Measurements from ENCODE around the gene ZHX3. TPM values are rescaled to one million over a fixed set of nuclear protein-coding genes. Genes with fewer than 3 reads are reported as not detected.
A peak's percentile ranks its signal among the peaks of the same experiment; 100 is the strongest.

The ZHX3 gene
- total RNA-seq, 1 donor from 2014 or later = 34.5 TPM

DNA sequence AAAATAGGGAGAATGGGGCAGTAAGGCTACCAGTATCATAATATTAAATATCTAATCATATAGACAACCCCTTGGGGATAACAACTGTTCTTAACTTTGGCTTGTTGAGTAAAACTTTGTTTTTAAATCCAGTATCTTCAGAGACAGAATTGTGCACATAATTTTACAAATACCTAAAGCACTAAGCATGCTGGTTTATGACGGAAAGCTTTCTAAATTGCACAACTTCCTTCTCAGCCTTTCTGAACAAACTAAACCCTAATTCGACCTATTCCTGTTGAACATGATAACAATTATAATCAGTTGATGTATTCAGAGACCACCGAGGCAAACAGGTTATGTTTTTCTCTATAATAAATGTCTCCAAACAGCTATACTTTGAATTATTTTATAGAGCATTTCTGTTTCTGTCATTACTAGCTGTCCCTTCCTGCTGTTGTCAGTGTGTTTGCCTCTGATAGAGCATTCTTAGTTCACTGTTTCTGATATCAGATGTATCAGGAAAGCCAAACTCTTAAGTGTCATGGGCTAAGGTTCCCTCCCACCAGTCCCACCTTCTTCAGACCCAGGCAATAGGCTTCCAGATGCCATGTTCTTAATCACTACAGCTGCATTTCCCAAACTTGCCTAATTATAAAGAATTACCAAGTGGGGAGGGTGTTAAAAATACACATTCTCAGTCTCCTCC lies 8.7 kb downstream of the ZHX3 start:
- TF ChIP-seq, protein P1, sequence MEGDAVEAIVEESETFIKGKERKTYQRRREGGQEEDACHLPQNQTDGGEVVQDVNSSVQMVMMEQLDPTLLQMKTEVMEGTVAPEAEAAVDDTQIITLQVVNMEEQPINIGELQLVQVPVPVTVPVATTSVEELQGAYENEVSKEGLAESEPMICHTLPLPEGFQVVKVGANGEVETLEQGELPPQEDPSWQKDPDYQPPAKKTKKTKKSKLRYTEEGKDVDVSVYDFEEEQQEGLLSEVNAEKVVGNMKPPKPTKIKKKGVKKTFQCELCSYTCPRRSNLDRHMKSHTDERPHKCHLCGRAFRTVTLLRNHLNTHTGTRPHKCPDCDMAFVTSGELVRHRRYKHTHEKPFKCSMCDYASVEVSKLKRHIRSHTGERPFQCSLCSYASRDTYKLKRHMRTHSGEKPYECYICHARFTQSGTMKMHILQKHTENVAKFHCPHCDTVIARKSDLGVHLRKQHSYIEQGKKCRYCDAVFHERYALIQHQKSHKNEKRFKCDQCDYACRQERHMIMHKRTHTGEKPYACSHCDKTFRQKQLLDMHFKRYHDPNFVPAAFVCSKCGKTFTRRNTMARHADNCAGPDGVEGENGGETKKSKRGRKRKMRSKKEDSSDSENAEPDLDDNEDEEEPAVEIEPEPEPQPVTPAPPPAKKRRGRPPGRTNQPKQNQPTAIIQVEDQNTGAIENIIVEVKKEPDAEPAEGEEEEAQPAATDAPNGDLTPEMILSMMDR (IDR thresholded peaks at IDR 0.05) = no peak
- Histone ChIP-seq H3K4me1 (peaks cover 26% of the 10 kb centered on the region), H3K36me3 (no peaks in the 10 kb centered on the region), H3K27me3 (ENCODE audit: low read depth) (no peaks in the 10 kb centered on the region), H3K4me3 (no peak overlapping the region), H3K9me3 (no peaks in the 10 kb centered on the region), H3K27ac (peak overlapping the region; percentile 78)
- ATAC-seq = peak; percentile 37 to 55
- intact Hi-C loops (cut with DNase I) = no loop called here
- DNase-seq = no peak

DNA sequence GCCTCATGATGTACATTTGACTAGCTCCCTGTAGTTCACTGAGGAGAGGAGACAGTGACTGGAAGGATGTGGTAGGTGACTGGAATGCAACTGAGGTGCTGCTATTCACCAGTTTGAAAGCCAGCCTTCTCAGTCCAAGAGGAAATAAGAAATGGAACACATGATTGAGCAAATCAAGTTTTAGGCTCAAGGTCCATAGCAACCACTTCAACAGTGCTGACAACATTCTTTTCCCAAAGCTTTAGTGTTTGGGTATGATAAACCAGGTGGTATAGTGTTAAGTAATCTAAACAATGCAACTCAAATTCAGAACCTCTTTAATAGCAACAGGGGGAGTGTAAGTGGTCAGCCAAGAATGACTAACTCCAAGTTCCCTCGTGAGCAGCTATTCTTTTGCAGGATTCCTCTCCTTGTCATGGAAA lies 9.2 kb downstream of the ZHX3 start:
- H3K27me3 ChIP-seq (ENCODE audit: low read depth) = no peaks in the 10 kb centered on the region
- no peaks in the 10 kb centered on the region for H3K36me3 ChIP-seq
- peak; percentile 89 to 95 for ATAC-seq
- H3K27ac ChIP-seq = peak overlapping the region; percentile 78
- H3K4me1 ChIP-seq = peaks cover 26% of the 10 kb centered on the region
- intact Hi-C loops (cut with DNase I) = no loop called here
- TF ChIP-seq, protein P1 (IDR thresholded peaks at IDR 0.05) = no peak
- no peak overlapping the region for H3K4me3 ChIP-seq
- DNase-seq = no peak
- H3K9me3 ChIP-seq = no peaks in the 10 kb centered on the region

DNA sequence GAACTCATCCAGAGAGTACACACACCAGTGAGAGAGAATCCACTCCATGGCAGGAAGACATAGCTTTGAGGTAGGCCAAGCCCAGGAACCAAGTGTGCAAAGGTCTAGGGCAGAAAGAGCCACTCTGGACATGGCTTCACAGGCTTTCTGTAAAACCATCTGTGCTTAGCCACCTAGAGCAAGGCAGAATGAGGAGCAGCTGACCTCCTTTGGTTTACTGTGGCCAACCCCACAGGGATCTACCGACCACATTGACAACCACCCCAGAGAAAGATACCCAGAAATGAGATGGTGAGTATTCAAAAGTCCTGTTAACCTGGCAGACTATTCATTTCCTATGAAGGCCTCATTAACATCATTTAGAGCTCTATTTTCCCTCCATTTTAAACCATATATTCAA lies 10.5 kb downstream of the ZHX3 start:
- no peaks in the 10 kb centered on the region for H3K27me3 ChIP-seq (ENCODE audit: low read depth)
- intact Hi-C loops (cut with DNase I) = no loop called here
- no peak for DNase-seq
- no peaks in the 10 kb centered on the region for H3K36me3 ChIP-seq
- no peak overlapping the region for H3K27ac ChIP-seq
- TF ChIP-seq, protein P1 (IDR thresholded peaks at IDR 0.05) = no peak
- H3K4me3 ChIP-seq = no peak overlapping the region
- H3K9me3 ChIP-seq = no peaks in the 10 kb centered on the region
- ATAC-seq = no peak
- H3K4me1 ChIP-seq = peaks cover 26% of the 10 kb centered on the region

DNA sequence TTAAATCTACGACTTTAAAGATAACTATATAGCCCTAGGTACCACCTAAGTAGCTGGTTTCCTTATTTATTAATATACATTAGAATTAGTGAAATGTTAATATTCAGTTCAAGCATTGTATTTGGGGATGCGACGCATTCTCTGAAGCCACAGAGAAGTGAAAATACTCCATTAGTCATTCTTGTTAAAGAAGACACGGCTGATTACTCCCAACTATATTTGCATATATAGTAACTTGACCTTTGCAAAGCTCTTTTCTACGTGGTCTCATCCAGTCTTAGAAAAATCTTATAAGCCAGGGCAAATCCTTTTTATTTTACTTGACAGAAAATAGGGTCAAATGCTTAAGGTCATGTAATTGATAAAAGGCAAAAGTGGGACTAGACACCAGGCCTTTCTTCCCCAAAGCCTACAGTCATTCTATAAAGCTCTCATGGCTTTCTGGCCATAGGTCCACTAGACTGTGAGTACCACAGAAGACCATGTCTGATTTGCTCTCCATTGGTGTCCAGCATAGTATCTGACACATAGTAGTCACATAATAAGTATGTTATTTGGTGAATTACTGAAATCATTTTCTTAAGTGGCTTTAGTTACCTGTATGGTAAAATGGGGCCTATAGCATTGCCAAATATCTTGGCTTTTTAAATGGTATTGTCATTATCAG lies 11.3 kb downstream of the ZHX3 start:
- Histone ChIP-seq H3K4me3 (no peak overlapping the region), H3K36me3 (no peaks in the 10 kb centered on the region), H3K4me1 (peaks cover 26% of the 10 kb centered on the region), H3K27me3 (ENCODE audit: low read depth) (no peaks in the 10 kb centered on the region), H3K27ac (no peak overlapping the region), H3K9me3 (no peaks in the 10 kb centered on the region)
- TF ChIP-seq, protein P1 (IDR thresholded peaks at IDR 0.05) = no peak
- ATAC-seq (no peak), DNase-seq (no peak)
- intact Hi-C loops (cut with DNase I) = no loop called here

DNA sequence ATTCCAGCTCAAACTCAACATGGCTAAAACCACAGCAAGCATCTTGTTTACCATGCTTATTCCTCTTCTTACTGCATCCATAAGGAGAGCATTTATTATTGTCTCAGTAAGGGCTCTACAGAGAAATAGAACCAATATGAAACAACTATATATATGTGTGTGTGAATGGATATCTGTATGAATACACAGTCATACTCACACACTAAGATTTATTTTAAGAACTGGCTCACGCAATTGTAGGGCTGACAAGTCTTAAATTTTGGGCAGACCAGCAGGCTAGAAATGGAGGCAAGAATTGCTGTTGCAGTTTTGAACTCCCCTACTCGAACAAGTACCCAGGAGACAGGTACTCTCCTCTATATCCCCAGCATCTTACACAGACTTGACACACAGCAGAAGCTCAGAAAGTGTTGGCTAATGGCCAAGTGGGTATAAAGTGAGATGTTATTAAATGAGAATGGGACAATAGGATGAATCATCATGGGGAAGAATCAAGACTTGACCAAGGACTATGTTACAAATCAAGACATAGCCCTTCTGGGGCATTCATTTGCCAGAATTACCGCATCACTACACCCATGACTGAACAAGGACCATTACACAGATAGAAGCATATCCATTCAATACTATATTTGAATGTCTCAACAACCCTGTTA lies 13.0 kb downstream of the ZHX3 start:
- no peaks in the 10 kb centered on the region for H3K27me3 ChIP-seq (ENCODE audit: low read depth)
- no peaks in the 10 kb centered on the region for H3K36me3 ChIP-seq
- ATAC-seq (no peak), DNase-seq (no peak)
- TF ChIP-seq, protein P1 (IDR thresholded peaks at IDR 0.05) = no peak
- H3K27ac ChIP-seq = no peak overlapping the region
- H3K4me1 ChIP-seq = peaks cover 26% of the 10 kb centered on the region
- H3K9me3 ChIP-seq = no peaks in the 10 kb centered on the region
- intact Hi-C loops (cut with DNase I) = no loop called here
- no peak overlapping the region for H3K4me3 ChIP-seq
